Neural cell (in vitro differentiated cells): ENCODE measurements around the gene IGSF1. TPM values are rescaled to one million over a fixed set of nuclear protein-coding genes. Genes with fewer than 3 reads are reported as not detected.
"Not testable (repeated sequence)": the region's sequence is repeated elsewhere in the genome, so short reads cannot be mapped to it uniquely, and the experiment has no call there.

ENCODE experiments used
- H2AFZ ChIP-seq: fragments of 200-600, 300-800 bp; sonication (generic), shearing (Covaris generic); 2 replicates; pipeline ENCODE4 v1.6.0; 2014; ENCODE audit warnings: low read depth, mild to moderate bottlenecking, antibody characterized with exemption, low read length, moderate library complexity
- H3F3A ChIP-seq: fragments of 200-600 bp; shearing (Covaris generic); 2 replicates; pipeline ENCODE4 v1.6.1; 2016; ENCODE audit warnings: mild to moderate bottlenecking, moderate library complexity, mixed read lengths, antibody characterized with exemption, low read length; ENCODE audit not compliant: insufficient read depth, poor library complexity, severe bottlenecking
- H3K27ac ChIP-seq: fragments of 200-600, 300-800 bp; sonication (generic), shearing (Covaris generic); 2 replicates; pipeline ENCODE4 v1.5.1; 2014; ENCODE audit warnings: mild to moderate bottlenecking, low read length, moderate library complexity
- H3K27me3 ChIP-seq: fragments of 300-800, 200-600 bp; sonication (generic), shearing (Covaris generic); 2 replicates; pipeline ENCODE4 v1.6.0; 2014; ENCODE audit warnings: mild to moderate bottlenecking, low read depth, low read length, moderate library complexity; ENCODE audit not compliant: insufficient read depth
- H3K36me3 ChIP-seq: fragments of 300-800, 200-600 bp; sonication (generic), shearing (Covaris generic); 2 replicates; pipeline ENCODE4 v1.5.1; 2014; ENCODE audit warnings: mild to moderate bottlenecking, antibody characterized with exemption, low read length, moderate library complexity; ENCODE audit not compliant: insufficient read depth
- H3K4me2 ChIP-seq: fragments of 300-800, 200-600 bp; sonication (generic), shearing (Covaris generic); 2 replicates; pipeline ENCODE4 v1.6.0; 2014; ENCODE audit warnings: mild to moderate bottlenecking, low read length
- H3K4me3 ChIP-seq: fragments of 300-800, 200-600 bp; sonication (generic), shearing (Covaris generic); 2 replicates; pipeline ENCODE4 v1.5.1; 2014; ENCODE audit warnings: mild to moderate bottlenecking, low read length, moderate library complexity
- H3K79me2 ChIP-seq: fragments of 200-600 bp; shearing (Covaris generic); replicated peaks from 2 replicates; pipeline ENCODE4 v1.6.0; 2014; ENCODE audit warnings: mild to moderate bottlenecking, low read length, moderate library complexity; ENCODE audit not compliant: insufficient read depth
- H3K9ac ChIP-seq: fragments of 300-800, 200-600 bp; sonication (generic), shearing (Covaris generic); 2 replicates; pipeline ENCODE4 v1.6.1; 2016; ENCODE audit warnings: mild to moderate bottlenecking, low read length, mixed read lengths
- H3K9me2 ChIP-seq: fragments of 200-600 bp; shearing (Covaris generic); 2 replicates; pipeline ENCODE4 v1.6.1; 2016; ENCODE audit warnings: mild to moderate bottlenecking, low read length, mixed read lengths; ENCODE audit not compliant: insufficient read depth
- H3K9me3 ChIP-seq: fragments of 200-600, 300-800 bp; sonication (generic), shearing (Covaris generic); 2 replicates; pipeline ENCODE4 v1.6.1; 2016; ENCODE audit warnings: mild to moderate bottlenecking, mixed run types, low read length, moderate library complexity, mixed read lengths
- H4K20me1 ChIP-seq: fragments of 200-600 bp; shearing (Covaris generic); 2 replicates; pipeline ENCODE4 v1.6.1; 2016; ENCODE audit warnings: mild to moderate bottlenecking, mixed run types; ENCODE audit not compliant: insufficient read depth
- CTCF ChIP-seq: fragments of 450-650 bp; IDR thresholded peaks from 2 replicates; pipeline ENCODE4 v1.5.1; 2014; ENCODE audit warnings: antibody characterized with exemption, mild to moderate bottlenecking, moderate library complexity; ENCODE audit not compliant: poor library complexity, severe bottlenecking
- EP300 ChIP-seq: fragments of 450-650 bp; conservative IDR thresholded peaks from 2 replicates; pipeline ENCODE4 v1.6.1; 2014; ENCODE audit warnings: antibody characterized with exemption, mild to moderate bottlenecking, moderate library complexity; ENCODE audit not compliant: poor library complexity, severe bottlenecking
- EZH2 ChIP-seq: fragments of 200-600, 300-800 bp; shearing (Covaris generic), sonication (generic); IDR thresholded peaks from 2 replicates; pipeline ENCODE4 v1.6.1; 2014; ENCODE audit warnings: antibody characterized with exemption, low read length, borderline replicate concordance, mild to moderate bottlenecking; ENCODE audit not compliant: insufficient read depth, poor library complexity, severe bottlenecking
- MXI1 ChIP-seq: fragments of 450-650 bp; conservative IDR thresholded peaks from 2 replicates; pipeline ENCODE4 v1.6.1; 2014; ENCODE audit warnings: antibody characterized with exemption, mild to moderate bottlenecking; ENCODE audit not compliant: poor library complexity, severe bottlenecking
- POLR2AphosphoS5 ChIP-seq: IDR thresholded peaks from 2 replicates; pipeline ENCODE4 v1.6.1; 2012
- RAD21 ChIP-seq: fragments of 450-650 bp; conservative IDR thresholded peaks from 2 replicates; pipeline ENCODE4 v1.6.1; 2014; ENCODE audit warnings: antibody characterized with exemption, mild to moderate bottlenecking, moderate library complexity
- REST ChIP-seq: IDR thresholded peaks from 2 replicates; pipeline ENCODE4 v1.6.1; 2012; ENCODE audit warnings: borderline replicate concordance
- SMC3 ChIP-seq: fragments of 450-650 bp; conservative IDR thresholded peaks from 2 replicates; pipeline ENCODE4 v1.6.1; 2014; ENCODE audit warnings: antibody characterized with exemption, mild to moderate bottlenecking, moderate library complexity; ENCODE audit not compliant: poor library complexity
- TAF1 ChIP-seq: IDR thresholded peaks from 2 replicates; pipeline ENCODE4 v1.6.1; 2012; ENCODE audit warnings: low read depth
- polyA plus RNA-seq: library from polyadenylated mRNA; depleted of rRNA; stranded (reverse); fragments of >200 nt; gene quantifications from 2 replicates; pipeline ENCODE4 v1.2.3, GENCODE V29; 2014

IGSF1 gene
- polyA plus RNA-seq, 1 donor from 2014 or later, result 2.6 TPM

GRCh38 chrX:131250984-131251738, 37.9 kb downstream of the IGSF1 start:
- not testable (repeated sequence) for H2AFZ ChIP-seq, H3K4me3 ChIP-seq, H3K4me2 ChIP-seq

GRCh38 chrX:131239057-131239456, 50.0 kb downstream of the IGSF1 start:
- H3K36me3 ChIP-seq, result no peaks in the 10 kb centered on the region
- H2AFZ ChIP-seq, result peak overlapping the region; percentile 8
- H3K9me3 ChIP-seq, result no peaks in the 10 kb centered on the region
- no peaks in the 10 kb centered on the region for H3K27me3 ChIP-seq
- peak overlapping the region; percentile 72 for H3K27ac ChIP-seq
- H3K9me2 ChIP-seq, result no peaks in the 10 kb centered on the region
- H4K20me1 ChIP-seq, result no peaks in the 10 kb centered on the region
- H3F3A ChIP-seq, result no peaks in the 10 kb centered on the region
- no peak overlapping the region for H3K4me2 ChIP-seq
- H3K9ac ChIP-seq, result peak overlapping the region; percentile 26
- H3K79me2 ChIP-seq, result no peaks in the 10 kb centered on the region
- H3K4me3 ChIP-seq, result no peak overlapping the region
- TF ChIP-seq REST, result no peak
- TF ChIP-seq EP300, result no peak
- TF ChIP-seq POLR2AphosphoS5, result no peak
- TF ChIP-seq EZH2, result no peak
- TF ChIP-seq TAF1, result no peak
- TF ChIP-seq MXI1, result no peak
- no peak for TF ChIP-seq CTCF
- TF ChIP-seq SMC3, result no peak
- TF ChIP-seq RAD21, result no peak

More at GRCh38 chrX:131250984-131251738, 37.9 kb downstream of the IGSF1 start:
- not testable (repeated sequence) for H3K36me3 ChIP-seq, H4K20me1 ChIP-seq, H3K27ac ChIP-seq, H3K9me2 ChIP-seq, H3K9me3 ChIP-seq, H3F3A ChIP-seq, H3K79me2 ChIP-seq, H3K27me3 ChIP-seq, H3K9ac ChIP-seq
